Endothelial cell of umbilical vein (primary cell): ENCODE results near the gene PCED1B. TPM values are rescaled to one million over a fixed set of nuclear protein-coding genes. Genes with fewer than 3 reads are reported as not detected.
"Not testable (repeated sequence)": the region's sequence is repeated elsewhere in the genome, so short reads cannot be mapped to it uniquely, and the experiment has no call there.

Experiments
- BruUV-seq: library from RNA; stranded (reverse); fragments of 400-500 nt; replicated peaks from 2 replicates; lab custom pipeline; 2021; lab: Mats Ljungman, UMichigan
- CTCF ChIA-PET: fragments of 300-600, 350-600 bp; sonication (Branson Sonifier 250); formaldehyde crosslinking; loops from one replicate; lab custom pipeline; 2021; ENCODE audit warnings: antibody characterized with exemption, inconsistent platforms; lab: Charles Lee
- POLR2A ChIA-PET: fragments of 300-600, 350-600 bp; sonication (Branson Sonifier 250); formaldehyde crosslinking; loops from one replicate; lab custom pipeline; 2021; ENCODE audit warnings: antibody characterized with exemption, inconsistent platforms; lab: Charles Lee
- DNase-seq: peaks from one replicate; pipeline ENCODE4 v3.0.0-alpha.2; 2011; ENCODE audit warnings: low read depth, low spot score
- FAIRE-seq: peaks from 2 replicates; lab custom pipeline; 2011; peaks lifted over from hg19 to GRCh38; lab: Jason Lieb, UNC
- H2AFZ ChIP-seq: 2 replicates; pipeline ENCODE4 v1.6.0; 2012; ENCODE audit warnings: low read depth, low read length, control low read depth, inconsistent platforms
- H3K27ac ChIP-seq: 2 replicates; pipeline ENCODE4 v1.5.1; 2011; ENCODE audit warnings: low read depth, mild to moderate bottlenecking, control low read depth, low read length, moderate library complexity; ENCODE audit not compliant: insufficient read depth
- H3K27me3 ChIP-seq, 2 experiments: 2 replicates each; pipeline versions ENCODE4 v1.6.0 to v1.6.1; 2011; ENCODE audit warnings: low read length in 2 of 2, mixed read lengths in 1 of 2; ENCODE audit not compliant: control insufficient read depth in 2 of 2, insufficient read depth in 2 of 2
- H3K36me3 ChIP-seq, 2 experiments: 2 replicates in 1 of 2; 3 replicates in 1 of 2; pipeline ENCODE4 v1.5.1; 2011; ENCODE audit warnings: low read length in 2 of 2, mild to moderate bottlenecking in 1 of 2, moderate library complexity in 1 of 2; ENCODE audit not compliant: control insufficient read depth in 2 of 2, insufficient read depth in 2 of 2; ENCODE audit errors: extremely low read depth in 1 of 2
- H3K4me1 ChIP-seq: 3 replicates; pipeline ENCODE4 v1.5.1; 2011; ENCODE audit warnings: mild to moderate bottlenecking, low read length; ENCODE audit not compliant: control insufficient read depth, insufficient read depth; ENCODE audit errors: extremely low read depth
- H3K4me2 ChIP-seq: 2 replicates; pipeline ENCODE4 v1.6.1; 2011; ENCODE audit warnings: low read length, control low read depth, mixed read lengths; ENCODE audit not compliant: insufficient read depth
- H3K4me3 ChIP-seq, 3 experiments: fragments of 200-600 bp in 1 of 3; sonication (generic), shearing (Covaris generic) in 1 of 3; replicated peaks in 1 of 3; 2 replicates each; pipeline ENCODE4 v1.5.1; 2011 to 2016; ENCODE audit warnings: control low read depth in 3 of 3, low read length in 3 of 3, mild to moderate bottlenecking in 2 of 3, inconsistent platforms in 1 of 3, low read depth in 1 of 3, moderate library complexity in 1 of 3; ENCODE audit not compliant: insufficient read depth in 1 of 3
- H3K79me2 ChIP-seq: 2 replicates; pipeline ENCODE4 v1.6.0; 2012; ENCODE audit warnings: low read length, inconsistent platforms; ENCODE audit not compliant: control insufficient read depth, insufficient read depth
- H3K9ac ChIP-seq: replicated peaks from 2 replicates; pipeline ENCODE3; 2011; ENCODE audit warnings: low read length, control low read depth; ENCODE audit not compliant: insufficient read depth; ENCODE audit errors: extremely low read depth
- H3K9me1 ChIP-seq: replicated peaks from 3 replicates; pipeline ENCODE4 v1.6.0; 2011; ENCODE audit warnings: mild to moderate bottlenecking, low read length; ENCODE audit not compliant: control insufficient read depth, insufficient read depth; ENCODE audit errors: extremely low read depth
- H3K9me3 ChIP-seq: replicated peaks from 2 replicates; pipeline ENCODE4 v1.5.1; 2012; ENCODE audit warnings: low read length, inconsistent platforms; ENCODE audit not compliant: control insufficient read depth, insufficient read depth
- H4K20me1 ChIP-seq: replicated peaks from 2 replicates; pipeline ENCODE3; 2011; ENCODE audit warnings: mild to moderate bottlenecking, low read length; ENCODE audit not compliant: control insufficient read depth, insufficient read depth; ENCODE audit errors: extremely low read depth
- EZH2 ChIP-seq: IDR thresholded peaks from 2 replicates; pipeline ENCODE4 v1.6.1; 2012; ENCODE audit warnings: borderline replicate concordance, low read depth, mild to moderate bottlenecking, moderate library complexity, low read length, inconsistent platforms; ENCODE audit not compliant: severe bottlenecking
- FOS ChIP-seq: IDR thresholded peaks from 2 replicates; pipeline ENCODE4 v1.6.1; 2011; ENCODE audit warnings: mild to moderate bottlenecking, low read length, moderate library complexity, borderline replicate concordance; ENCODE audit not compliant: insufficient read depth
- GATA2 ChIP-seq: IDR thresholded peaks from 2 replicates; pipeline ENCODE4 v1.7.0; 2011; ENCODE audit warnings: low read depth, mild to moderate bottlenecking, moderate library complexity, mixed read lengths, low read length; ENCODE audit not compliant: insufficient read length, insufficient read depth
- JUN ChIP-seq: IDR thresholded peaks from 2 replicates; pipeline ENCODE4 v1.6.1; 2011; ENCODE audit warnings: borderline replicate concordance, low read depth; ENCODE audit not compliant: insufficient read length, insufficient read depth
- POLR2A ChIP-seq: IDR thresholded peaks from 2 replicates; pipeline ENCODE4 v1.6.1; 2012; ENCODE audit warnings: low read depth, mild to moderate bottlenecking, control low read depth, low read length
- dilution Hi-C: fragments of 300-500 bp; cut with MboI; formaldehyde crosslinking; loops from one replicate; pipeline ENCODE4 v1.15.0; 2019; ENCODE audit warnings: low sequenced_read_pairs; ENCODE audit not compliant: extremely low pct_ligation_motif_present
- intact Hi-C: fragments of 100-400 bp; cut with micrococcal nuclease; formaldehyde crosslinking; loops from one replicate; pipeline ENCODE4 v1.10.0; 2022
- polyA plus RNA-seq, 4 experiments: library from polyadenylated mRNA; depleted of rRNA in 3 of 4; stranded (reverse) in 3 of 4; unstranded in 1 of 4; fragments of >200 nt; gene quantifications; 2 replicates each; pipeline versions ENCODE4 v1.2.1 to v1.2.3, GENCODE V29; 2011 to 2012; ENCODE audit warnings: missing spikeins in 1 of 4
- total RNA-seq: library from RNA; stranded (reverse); gene quantifications from 2 replicates; pipeline ENCODE4 v1.2.3, GENCODE V29; 2021

Gene PCED1B
- total and polyA plus RNA-seq, 2 donors (not counting 3 experiments of a cell fraction or from before 2014, with no cell fraction given): 1.7 to 2.6 TPM

- FAIRE-seq: peak; percentile 18
- H4K20me1 ChIP-seq: not testable (repeated sequence)
These were observed 28.1 kb upstream of the PCED1B start for GRCh38 chr12:47051291-47051690.

DNA sequence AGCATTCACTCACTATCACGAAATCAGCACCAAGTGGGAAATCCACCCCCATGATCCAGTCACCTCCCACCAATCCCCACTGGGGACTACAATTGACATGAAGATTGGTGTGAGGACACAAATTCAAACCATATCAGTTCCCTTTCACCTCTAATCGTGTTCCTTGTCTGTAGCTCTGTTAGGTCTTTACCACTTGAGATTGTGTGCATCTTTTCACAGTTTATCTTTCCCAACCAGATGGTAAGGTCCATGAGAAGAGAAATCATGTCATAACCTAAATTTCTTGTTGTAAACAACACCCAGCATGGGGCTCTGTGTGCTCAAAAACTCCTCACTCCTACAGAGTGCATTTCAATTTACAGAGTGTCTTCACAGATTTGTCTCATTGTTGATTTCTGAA, 27.1 kb upstream of the PCED1B start:
- Histone ChIP-seq H3K9ac (no peak overlapping the region), H3K27ac (no peak overlapping the region), H3K9me3 (no peaks in the 10 kb centered on the region), H3K4me1 (no peaks in the 10 kb centered on the region), H2AFZ (no peak overlapping the region), H3K79me2 (no peaks in the 10 kb centered on the region), H3K4me2 (no peak overlapping the region), H3K27me3 (peaks cover 11 to 24% of the 10 kb centered on the region in 2 experiments), H4K20me1 (no peaks in the 10 kb centered on the region), H3K36me3 (no peaks in the 10 kb centered on the region), H3K4me3 (no peak overlapping the region), H3K9me1 (no peaks in the 10 kb centered on the region)
- FAIRE-seq (no peak), DNase-seq (no peak)
- intact Hi-C loops (no loop called here), dilution Hi-C loops (no loop called here)
- ChIA-PET POLR2A (no interaction called here), CTCF (interaction anchor here (1.0 to 1.5 kb wide), 3 partner anchors 10 to 208 kb away, joined by 3 to 4 read pairs (median 3); no protein-coding TSS in a partner anchor)
- TF ChIP-seq GATA2 (no peak), POLR2A (no peak), EZH2 (no peak), JUN (no peak), FOS (no peak)
- no TSS peak for BruUV-seq

More at GRCh38 chr12:47051291-47051690, 28.1 kb upstream of the PCED1B start:
- CTCF ChIA-PET: interaction anchor here (1.5 kb wide), 1 partner anchor 19 kb away, joined by 3 read pairs; no protein-coding TSS in a partner anchor
- H3K9ac ChIP-seq, POLR2A ChIA-PET, H3K4me2 ChIP-seq, dilution Hi-C loops, H3K27ac ChIP-seq, H3K9me3 ChIP-seq, H3K36me3 ChIP-seq, H3K4me1 ChIP-seq, H3K4me3 ChIP-seq, H2AFZ ChIP-seq, BruUV-seq, DNase-seq, H3K79me2 ChIP-seq, H3K9me1 ChIP-seq, intact Hi-C loops: not testable (repeated sequence)
- peaks cover 11 to 25% of the 10 kb centered on the region in 2 experiments for H3K27me3 ChIP-seq
